SK-N-MC (cell line): ENCODE data around the gene NUDT19.

Source experiments
- EZH2 ChIP-seq: fragments of 200-600 bp; sonication (generic); IDR thresholded peaks from one replicate; pipeline ENCODE4 v1.6.1; 2017; ENCODE audit warnings: antibody characterized with exemption
- POLR2AphosphoS5 ChIP-seq: IDR thresholded peaks from 2 replicates; pipeline ENCODE4 v1.6.1; 2012; ENCODE audit warnings: mild to moderate bottlenecking, low read depth, low read length, borderline replicate concordance

DNA sequence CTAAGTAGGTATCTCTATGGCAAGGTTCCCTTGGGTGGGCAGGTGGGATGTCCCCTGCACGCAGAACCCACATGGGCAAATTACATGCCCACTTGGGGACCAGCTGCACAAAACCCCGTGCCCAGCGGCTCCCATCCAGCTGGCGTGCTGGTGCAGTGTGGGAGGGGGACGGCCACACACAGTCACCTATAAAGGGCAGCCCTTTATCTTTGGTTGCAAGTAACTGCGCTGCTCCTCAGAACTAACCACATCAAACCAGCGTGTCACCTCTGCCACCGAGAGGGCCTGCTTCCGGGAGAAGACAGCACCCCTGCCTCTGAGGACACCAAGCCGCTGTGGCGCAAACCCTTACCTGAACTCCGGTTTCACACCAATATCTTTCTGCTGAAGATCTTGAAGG lies 48.9 kb upstream of the NUDT19 start:
- TF ChIP-seq EZH2 (no peak), POLR2AphosphoS5 (no peak)
